ENCODE results near the gene NUP93.
A peak's percentile ranks its signal among the peaks of the same experiment; 100 is the strongest.

The NUP93 gene

DNA sequence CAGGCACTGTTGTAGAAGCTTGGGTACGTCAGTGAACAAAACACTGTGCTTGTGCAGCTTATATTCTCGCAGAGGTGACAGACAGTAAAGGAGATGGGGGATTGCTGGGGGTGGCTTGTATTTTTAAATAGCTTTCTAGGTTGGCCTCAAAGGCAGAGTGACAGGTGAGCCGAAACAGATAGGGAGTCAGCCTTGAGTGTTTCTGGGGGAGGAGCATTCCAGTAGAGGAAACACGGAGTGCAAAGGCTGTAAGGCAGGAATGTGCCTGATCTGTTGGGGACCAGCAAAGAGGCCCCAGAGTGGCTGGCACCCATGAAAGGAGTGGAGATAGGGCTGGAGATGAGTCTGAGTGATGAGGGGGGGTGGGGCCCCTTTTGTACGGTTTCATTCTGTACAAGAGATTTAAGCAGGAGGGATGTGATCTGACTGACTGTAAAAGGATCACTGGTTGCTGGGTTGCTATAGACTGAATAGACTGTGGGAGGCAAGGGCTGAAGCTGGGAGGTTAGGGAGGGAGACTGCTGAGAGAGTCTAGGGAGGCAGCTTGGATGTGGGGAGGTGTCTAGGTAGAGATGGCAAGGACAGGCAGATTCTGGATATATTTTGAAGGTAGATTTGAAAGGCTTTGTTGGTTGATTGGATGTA, 15.2 kb downstream of the NUP93 start:
- DNase-seq = peak; percentile 1

DNA sequence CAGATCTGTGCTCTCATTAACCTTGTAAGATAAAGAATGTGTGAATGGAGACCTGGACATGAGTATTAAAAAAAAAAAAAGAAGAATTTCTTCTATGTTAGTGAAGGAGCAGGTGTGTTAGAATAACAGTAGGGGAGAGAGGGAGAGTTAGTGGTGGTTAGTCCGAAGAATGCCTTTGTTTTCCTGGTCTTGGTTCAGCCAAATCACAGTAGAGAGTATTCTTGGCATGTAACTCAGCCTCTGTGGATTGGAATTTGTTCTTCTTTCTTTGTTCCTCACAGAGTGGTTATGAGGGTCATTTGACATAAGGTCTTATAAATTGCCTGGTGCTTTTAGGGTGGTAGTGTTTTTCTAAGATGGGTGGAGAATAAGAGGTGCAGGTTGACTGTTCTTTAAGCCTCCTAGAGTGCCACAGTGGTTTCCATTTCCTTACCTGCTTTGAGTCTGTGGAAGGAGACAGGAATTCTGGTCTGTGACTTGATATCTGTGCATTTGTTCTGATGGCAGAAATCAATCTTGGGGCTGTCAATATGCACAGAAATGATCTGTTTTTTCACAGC, 17.6 kb downstream of the NUP93 start:
- DNase-seq = no peak

DNA sequence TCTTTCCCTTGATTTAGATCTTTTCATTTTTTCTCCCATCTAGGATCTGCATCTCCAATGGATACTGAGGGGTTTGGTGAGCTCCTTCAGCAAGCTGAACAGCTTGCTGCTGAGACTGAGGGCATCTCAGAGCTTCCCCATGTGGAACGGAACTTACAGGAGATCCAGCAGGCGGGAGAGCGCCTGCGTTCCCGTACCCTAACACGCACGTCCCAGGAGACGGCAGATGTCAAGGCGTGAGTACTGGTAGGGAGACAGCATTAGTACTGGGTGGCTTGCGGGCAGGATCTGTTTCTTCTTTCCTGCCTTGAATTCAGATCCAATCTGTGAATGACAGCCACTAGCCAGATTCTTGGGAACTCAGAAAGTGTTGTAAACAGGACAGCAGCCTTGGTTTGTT, 18.3 kb downstream of the NUP93 start:
- no peak for DNase-seq

- DNase-seq = no peak
Measured at GRCh38 chr16:56748826-56749225, 18.9 kb downstream of the NUP93 start.

GRCh38 chr16:56749672-56750491, 20.0 kb downstream of the NUP93 start:
- no peak for DNase-seq

DNA sequence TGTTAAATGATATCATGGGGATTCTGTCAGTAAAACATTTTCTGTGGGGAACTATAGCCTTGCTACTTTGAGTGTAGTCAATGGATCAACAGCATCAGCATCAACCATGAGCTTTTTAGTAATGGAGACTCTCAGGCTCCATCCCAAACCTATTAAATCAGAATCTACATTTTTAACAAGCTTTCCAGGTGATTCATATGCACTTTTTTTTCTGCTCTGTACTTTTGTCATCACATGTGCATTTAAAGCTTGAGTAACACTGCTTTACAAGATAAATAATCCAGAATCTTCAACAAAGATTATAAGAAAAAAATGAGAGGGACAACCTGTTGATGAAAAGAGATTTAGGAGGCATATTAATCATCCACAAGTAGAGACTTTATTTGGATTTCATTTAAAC, 23.5 kb downstream of the NUP93 start:
- no peak for DNase-seq

GRCh38 chr16:56755038-56755437, 25.1 kb downstream of the NUP93 start:
- no peak for DNase-seq

GRCh38 chr16:56758432-56758831, 28.5 kb downstream of the NUP93 start:
- no peak for DNase-seq

DNA sequence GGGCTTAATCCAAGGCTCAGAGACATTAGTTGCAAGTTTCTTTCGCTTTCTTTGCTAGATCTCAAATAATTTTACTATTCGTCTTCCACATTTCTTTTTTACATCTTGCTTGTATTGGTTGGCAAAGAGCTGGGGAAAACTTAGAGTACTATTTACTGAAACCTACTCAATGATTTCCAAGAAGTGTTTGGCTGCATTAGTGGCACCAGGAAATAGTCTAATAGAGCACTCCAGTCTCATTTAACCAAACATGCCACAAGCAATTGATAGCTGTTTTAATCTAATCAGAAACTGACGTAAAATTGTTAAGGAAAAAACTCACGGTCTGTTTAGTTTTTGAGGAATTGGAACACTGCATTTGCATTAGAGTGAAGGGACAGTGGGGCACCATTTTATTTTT, 29.0 kb downstream of the NUP93 start:
- no peak for DNase-seq

DNA sequence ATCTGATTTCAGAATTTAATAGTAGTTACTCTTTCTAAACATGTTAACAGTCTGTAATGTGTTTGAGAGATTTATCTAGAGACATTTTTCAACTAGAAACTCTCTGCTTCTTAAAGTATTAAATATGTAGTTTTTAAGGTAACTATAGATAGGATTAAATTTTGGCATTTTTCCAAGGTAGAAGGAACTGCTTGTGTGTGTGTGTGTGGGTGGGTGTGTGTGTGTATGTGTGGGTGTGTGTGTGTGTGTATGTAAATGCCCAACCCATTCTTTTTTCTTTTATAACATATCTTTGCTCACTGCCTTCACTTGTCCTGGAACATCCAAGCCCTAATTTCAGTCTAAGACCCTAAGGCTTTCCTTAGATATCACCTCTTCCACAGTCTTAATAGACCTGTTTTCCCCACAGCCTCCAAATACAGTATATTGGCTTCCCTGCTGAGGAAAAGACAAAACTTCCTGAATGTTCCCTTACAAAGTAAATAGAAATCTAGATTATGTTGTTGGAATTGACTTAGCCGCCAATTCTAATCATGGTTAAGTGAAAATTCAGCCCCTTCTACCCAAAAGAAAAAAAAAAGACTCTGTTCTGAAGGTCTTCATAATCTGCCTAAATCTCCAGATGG, 33.5 kb downstream of the NUP93 start:
- no peak for DNase-seq

DNA sequence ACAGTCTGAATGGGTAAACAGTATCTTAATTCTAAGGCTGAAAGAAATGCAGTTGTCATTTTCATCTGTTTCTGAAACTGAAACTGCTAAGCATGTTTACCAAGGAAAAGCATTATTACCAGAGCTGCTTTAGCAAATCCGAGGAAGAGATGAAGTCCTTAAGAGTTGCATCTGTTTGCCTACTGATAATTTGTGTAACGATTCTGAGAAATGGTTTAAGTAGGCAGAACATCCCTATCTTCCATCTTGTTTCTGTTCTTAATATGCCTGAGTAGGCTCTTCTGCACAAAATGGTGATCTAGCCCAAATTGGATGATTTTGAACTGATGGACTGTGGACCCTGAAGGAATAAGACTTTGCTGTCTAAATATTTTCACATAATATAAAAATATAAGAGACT, 34.9 kb downstream of the NUP93 start:
- no peak for DNase-seq

GRCh38 chr16:56765949-56766348, 36.0 kb downstream of the NUP93 start:
- no peak for DNase-seq

- DNase-seq = no peak
Measured at GRCh38 chr16:56767024-56767423, 37.1 kb downstream of the NUP93 start.

GRCh38 chr16:56769677-56770076, 39.7 kb downstream of the NUP93 start:
- DNase-seq = no peak

GRCh38 chr16:56771558-56772279, 41.8 kb downstream of the NUP93 start:
- no peak for DNase-seq

DNA sequence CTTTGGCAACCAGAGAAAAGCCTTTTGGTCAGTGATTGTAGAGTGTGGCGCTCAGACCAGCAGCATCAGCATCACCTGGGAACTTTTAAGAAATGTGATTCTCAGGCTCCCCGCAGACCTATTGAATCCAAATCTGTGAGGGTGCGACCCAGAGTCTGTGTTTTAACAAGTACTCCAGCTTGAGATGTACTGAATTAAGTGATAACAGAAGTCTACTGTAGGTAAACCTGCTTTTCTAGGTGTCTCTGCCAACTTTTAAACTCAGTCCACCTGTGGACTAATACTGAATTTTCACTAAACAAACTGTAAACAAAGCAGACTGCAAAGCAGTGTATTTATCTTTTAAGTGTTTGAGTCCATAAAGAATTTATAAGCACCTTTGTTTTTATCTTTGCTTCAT, 43.6 kb downstream of the NUP93 start:
- no peak for DNase-seq

- DNase-seq = no peak
Measured at GRCh38 chr16:56774016-56774680, 44.2 kb downstream of the NUP93 start.

- DNase-seq = no peak
Measured at GRCh38 chr16:56775162-56775561, 45.2 kb downstream of the NUP93 start.

GRCh38 chr16:56776562-56776961, 46.6 kb downstream of the NUP93 start:
- DNase-seq = no peak

DNA sequence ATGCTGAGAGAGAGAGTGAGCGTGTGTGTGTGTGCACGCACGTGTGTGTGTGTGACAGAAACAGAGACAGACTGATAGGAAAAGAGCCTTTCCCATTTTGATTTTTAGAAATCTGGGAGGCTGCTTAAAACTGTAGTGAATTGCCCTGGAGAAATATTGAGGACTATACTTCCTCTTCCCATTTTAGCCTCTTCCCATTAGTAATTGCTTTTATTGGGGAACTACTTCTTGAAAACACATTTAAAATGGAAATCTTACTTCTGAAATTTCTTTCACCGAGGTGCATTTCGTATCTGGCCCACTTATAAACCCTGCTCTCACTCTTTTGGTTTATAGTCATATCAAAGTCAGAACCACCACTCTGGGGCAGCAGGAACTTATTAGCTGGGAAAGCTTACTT, 47.1 kb downstream of the NUP93 start:
- DNase-seq = no peak

DNA sequence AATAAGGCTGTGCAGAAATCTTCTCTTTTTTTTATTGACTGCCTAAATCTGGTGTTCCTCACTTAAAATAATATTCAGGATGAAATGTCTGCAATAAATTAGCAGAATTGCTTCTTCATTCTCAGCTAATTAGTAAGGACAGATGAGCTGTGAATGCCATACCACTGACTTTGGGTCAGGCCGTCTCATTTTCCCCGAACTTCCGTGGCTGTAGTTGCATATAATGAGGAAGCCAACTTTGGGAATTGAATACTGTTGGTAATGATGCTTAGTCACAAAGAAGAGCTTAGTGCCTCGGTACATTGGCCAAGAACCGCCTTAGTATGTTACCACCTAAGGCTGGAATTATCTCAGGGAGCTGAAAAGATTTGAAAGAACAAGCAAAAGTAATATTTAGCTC, 47.6 kb downstream of the NUP93 start:
- DNase-seq = no peak

DNA sequence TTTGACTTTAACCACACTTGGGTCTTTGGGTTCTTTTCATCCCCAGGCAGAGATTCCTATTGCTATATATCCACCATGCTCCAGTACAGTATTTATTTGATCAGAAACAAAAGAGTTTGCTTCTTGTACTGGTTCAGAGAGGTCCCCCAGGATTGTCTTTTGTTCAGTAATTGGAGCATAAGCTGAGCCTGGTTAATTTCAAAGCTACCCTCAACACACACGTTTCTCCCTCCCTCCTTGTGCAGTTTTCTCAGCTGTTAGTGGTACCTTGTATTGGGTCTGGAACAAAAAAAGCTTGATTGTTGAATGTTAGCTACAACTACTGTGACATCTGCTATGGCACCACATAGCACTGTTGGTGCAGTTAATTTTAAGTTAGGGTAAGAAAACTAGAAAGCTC, 50.0 kb downstream of the NUP93 start:
- no peak for DNase-seq

- no peak for DNase-seq
Measured at GRCh38 chr16:56780646-56781045, 50.7 kb downstream of the NUP93 start.
